ENCODE measurements around the gene NPDC1.

The NPDC1 gene

GRCh38 chr9:137078701-137079400, 32.9 kb upstream of the NPDC1 start:
- no peak for TF ChIP-seq CTCF (IDR thresholded peaks at IDR 0.05; ENCODE audit: low read depth, low read length)
- no peak for DNase-seq (ENCODE audit: extremely low read depth, low read depth)

DNA sequence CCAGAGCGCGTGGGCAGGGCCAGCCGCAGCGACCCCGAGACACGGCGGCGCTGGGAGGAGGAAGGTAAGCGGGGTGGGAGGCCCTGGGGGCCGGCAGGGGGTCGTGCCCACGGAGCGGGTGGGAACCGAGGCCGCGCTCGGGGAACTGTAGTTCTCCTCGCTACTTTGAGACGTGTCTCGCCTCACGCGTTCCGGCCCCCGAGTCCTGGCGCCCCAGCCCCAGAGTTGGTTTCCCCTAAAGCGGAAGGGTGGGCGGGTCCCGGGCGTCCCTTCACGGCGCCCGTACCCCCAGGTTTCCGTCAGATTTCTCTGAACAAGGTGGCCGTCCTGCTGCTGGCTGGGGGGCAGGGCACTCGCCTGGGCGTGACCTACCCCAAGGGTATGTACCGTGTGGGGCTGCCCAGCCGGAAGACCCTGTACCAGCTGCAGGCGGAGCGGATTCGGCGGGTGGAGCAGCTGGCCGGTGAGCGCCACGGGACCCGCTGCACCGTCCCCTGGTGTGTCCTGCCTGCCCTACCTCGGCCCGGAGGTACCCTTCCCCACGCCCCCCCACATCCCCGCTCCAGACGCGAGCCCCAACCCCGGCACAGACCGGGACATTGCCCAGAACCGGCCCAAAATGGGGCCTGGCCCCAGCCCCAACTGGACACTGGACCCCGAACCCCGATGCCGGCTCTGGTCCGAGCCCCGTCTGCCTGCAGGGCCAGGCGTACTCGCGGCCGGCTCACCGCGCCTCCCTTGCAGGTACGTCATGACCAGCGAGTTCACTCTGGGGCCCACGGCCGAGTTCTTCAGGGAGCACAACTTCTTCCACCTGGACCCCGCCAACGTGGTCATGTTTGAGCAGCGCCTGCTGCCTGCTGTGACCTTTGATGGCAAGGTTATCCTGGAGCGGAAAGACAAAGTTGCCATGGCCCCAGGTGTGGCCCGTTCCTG, 32.0 kb upstream of the NPDC1 start:
- TF ChIP-seq CTCF (IDR thresholded peaks at IDR 0.05; ENCODE audit: low read depth, low read length), result no peak
- no peak for DNase-seq (ENCODE audit: extremely low read depth, low read depth)

DNA sequence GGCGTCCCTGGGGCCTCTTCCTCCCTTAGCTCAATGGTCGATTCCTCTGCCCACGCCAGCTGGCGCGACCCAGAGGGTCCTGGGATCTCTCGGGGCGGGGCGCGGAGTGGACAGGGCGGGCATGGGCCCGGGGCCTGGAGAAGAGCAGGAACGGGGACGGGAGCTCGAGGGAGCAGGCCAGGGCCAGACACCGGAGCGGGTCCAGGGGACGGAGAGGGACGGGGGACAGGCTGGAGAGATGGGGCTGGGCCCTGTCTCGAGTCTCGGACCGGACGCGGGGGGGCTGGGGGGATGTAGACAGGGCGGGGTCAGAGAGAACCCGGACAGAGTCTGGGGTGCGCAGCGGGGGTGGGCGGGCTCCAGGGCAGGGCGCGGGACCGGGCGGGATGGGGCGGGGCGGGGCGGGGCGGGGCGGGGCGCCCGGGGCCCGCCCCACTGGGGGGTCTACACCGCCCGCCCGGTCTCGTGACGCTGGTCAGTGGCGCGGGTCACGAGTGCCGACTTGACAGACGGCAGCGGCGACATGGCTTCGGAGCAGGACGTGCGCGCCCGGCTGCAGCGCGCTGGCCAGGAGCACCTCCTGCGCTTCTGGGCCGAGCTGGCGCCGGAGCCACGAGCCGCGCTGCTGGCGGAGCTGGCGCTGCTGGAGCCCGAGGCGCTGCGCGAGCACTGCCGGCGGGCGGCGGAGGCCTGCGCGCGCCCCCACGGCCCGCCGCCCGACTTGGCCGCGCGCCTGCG, 31.2 kb upstream of the NPDC1 start, which contains the start of gene UAP1L1:
Gene UAP1L1, plus strand, starts transcription at position 508 of the 738 bp plus-strand sequence. Its CDS starts 16 bp downstream, at position 524.
- no peak for DNase-seq (ENCODE audit: extremely low read depth, low read depth)

DNA sequence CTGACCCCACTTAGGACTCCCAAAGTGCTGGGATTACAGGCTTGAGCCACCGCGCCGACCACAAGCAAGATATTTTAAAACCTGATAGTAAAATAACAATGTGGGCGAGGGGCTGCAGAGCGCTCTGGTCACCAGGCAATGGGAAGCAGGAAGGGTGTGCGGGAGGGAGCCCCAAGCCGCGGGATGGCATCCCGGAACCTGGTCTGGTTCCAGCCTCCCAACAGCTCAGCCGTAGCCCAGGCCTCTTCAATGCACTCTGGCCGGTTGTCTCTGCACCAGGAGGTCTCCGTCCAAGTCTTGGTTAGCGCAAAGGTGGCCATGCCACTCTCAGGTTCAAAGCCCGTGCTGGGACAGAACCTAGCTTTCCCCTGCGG, 30.6 kb upstream of the NPDC1 start:
- DNase-seq (ENCODE audit: extremely low read depth, low read depth), result no peak
- no peak for TF ChIP-seq CTCF (IDR thresholded peaks at IDR 0.05; ENCODE audit: low read depth, low read length)

More for the DNA sequence above, 31.2 kb upstream of the NPDC1 start, which contains the start of gene UAP1L1:
- TF ChIP-seq CTCF (IDR thresholded peaks at IDR 0.05; ENCODE audit: low read depth, low read length), result no peak

DNA sequence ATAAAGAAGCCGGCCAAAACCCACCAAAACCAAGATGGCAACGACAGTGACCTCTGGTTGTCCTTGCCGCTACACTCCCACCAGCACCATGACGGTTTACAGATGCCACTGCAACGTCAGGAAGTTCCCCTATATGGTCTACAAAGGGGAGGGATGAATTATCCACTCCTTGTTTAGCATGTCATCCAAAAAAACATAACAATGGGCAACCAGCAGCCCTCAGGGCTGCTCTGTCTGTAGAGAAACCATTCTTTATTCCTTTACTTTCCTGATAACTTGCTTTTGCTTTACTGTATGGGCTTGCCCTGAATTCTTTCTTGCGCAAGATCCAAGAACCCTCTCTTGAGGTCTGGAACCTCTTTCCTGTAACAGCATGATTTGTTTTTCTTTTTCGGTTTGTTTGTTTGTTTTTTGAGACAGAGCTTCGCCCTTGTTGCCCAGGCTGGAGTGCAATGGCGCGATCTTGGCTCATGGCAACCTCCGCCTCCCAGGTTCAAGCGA, 29.3 kb upstream of the NPDC1 start:
- TF ChIP-seq CTCF (IDR thresholded peaks at IDR 0.05; ENCODE audit: low read depth, low read length), result no peak
- DNase-seq (ENCODE audit: extremely low read depth, low read depth), result no peak

DNA sequence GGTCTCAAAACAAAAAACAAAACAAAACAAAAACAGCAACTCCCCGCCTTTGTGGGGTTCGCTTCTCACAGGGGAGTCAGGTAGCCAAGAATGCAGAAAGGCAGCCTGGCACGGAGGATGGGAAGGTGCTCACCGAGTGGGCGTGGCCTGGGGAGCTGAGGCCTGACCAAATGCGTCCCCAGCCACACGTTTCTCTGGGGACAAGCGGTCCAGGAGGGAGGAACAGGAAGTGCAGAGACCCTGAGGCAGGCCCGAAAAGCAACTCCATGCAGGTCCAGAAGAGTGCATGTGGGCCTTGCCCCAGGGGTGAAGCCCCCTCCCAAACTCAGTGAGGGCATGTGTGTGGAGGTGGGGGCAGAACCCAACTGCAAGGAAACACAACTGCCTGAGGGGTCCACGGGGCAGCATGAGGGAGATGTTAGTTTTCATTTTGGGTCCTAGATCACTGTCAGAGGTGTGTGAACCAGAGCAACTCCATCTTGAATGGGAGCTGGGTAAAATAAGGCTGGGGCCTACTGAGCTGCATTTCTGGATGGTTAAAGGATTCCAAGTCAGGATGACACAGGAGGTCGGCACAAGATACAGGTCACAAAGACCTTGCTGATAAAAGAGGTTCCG, 28.8 kb upstream of the NPDC1 start:
- no peak for TF ChIP-seq CTCF (IDR thresholded peaks at IDR 0.05; ENCODE audit: low read depth, low read length)
- DNase-seq (ENCODE audit: extremely low read depth, low read depth), result no peak

Measured in AG09319 (cell line).